ENCODE results near the gene NIT1. TPM values are rescaled to one million over a fixed set of nuclear protein-coding genes. Genes with fewer than 3 reads are reported as not detected.
A peak's percentile ranks its signal among the peaks of the same experiment; 100 is the strongest.

The NIT1 gene
- total and polyA plus RNA-seq, 10 donors: 27.7 to 48.2 (median 39.1) TPM

DNA sequence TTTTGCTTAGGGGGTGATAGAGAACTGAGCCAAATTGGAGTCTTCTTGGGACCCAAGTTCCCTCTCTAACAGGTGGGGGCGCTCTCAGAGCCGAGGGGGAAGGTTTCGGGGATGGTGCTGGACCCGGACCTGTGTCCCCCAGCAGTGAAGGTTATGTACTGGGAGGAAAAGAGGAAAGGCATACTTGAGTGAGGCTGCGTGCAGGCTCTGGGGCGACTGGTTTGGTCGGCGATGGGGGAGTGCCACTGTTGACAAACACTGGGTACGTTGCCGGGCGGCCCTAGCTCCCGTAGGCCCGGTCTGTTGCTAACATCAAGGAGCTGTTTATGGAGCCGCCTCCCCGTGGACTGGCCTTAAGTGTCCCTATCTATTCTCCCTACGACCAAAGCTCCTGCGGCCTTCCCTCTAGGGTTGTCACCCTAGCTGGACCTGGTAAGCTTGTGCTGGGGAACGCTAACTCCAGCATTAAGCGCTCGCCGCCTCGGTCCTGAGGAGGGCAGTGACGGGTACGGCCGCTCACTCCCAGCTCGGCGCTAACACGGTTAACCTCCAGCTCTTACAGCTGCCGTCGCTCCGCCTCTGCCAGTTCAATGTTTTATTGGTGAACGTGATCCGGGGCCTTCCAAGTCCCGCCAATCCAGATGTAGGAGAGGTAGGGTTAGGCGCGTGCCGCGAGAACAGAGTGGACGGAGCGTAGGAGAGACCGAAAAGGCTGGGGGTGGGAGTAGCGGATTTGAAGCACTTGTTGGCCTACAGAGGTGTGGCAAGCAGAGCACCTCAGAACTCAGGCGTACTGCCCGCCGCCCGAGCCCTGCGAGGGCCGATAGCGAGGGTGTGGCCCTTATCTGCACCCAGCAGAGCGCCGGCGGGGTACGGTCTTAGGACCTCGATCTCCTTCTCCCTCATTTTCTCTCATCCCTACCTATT, 48.1 kb downstream of the NIT1 start, which contains the start of gene PPOX:
PPOX (plus strand) TSS at position 685 of the 927 bp plus-strand sequence. CDS start 422 bp downstream, outside the sequence.
- 0 to 1% (median 0%) methylated on average over 33 to 54 of the region's 54 CpGs for WGBS, 5 donors
- peak; percentile 98 for DNase-seq
- H3K36me3 ChIP-seq: peaks cover 0 to 68% (median 42%) of the 10 kb centered on the region in 6 donors

DNA sequence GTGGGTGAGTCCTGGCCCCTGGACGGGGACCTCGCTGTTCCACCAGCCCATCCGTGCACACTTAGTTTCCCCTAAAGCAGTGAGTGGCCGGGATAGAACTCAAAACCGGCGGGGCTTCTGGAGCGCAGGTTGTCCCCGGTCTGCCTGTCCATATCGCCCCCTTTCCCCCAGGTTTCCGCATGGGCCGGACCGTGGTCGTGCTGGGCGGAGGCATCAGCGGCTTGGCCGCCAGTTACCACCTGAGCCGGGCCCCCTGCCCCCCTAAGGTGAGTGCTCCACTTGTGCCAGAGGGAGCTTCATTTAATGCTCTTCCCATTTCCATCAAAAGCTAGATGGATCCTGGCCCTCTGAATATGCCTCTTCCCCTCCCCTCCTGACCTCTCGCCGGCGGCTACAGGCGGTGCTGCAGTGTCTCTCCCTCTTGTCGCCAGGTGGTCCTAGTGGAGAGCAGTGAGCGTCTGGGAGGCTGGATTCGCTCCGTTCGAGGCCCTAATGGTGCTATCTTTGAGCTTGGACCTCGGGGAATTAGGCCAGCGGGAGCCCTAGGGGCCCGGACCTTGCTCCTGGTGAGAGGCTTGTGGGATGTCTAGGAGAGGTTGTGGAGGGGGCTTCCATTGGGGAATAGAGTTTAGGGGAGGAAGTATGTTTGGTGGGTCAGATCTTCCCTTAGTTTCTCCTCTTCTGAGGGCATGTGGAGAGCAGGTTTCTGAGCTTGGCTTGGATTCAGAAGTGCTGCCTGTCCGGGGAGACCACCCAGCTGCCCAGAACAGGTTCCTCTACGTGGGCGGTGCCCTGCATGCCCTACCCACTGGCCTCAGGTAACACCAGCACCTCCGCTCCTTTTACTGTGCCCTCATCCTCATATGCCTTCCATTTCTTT, 49.0 kb downstream of the NIT1 start:
- H3K27me3 ChIP-seq (replicated peaks in 1 of 7): no peaks in the 10 kb centered on the region
- intact Hi-C loops (cut with DNase I; ENCODE audit: low total_unique reads): no loop called here
- TF ChIP-seq, protein P1, sequence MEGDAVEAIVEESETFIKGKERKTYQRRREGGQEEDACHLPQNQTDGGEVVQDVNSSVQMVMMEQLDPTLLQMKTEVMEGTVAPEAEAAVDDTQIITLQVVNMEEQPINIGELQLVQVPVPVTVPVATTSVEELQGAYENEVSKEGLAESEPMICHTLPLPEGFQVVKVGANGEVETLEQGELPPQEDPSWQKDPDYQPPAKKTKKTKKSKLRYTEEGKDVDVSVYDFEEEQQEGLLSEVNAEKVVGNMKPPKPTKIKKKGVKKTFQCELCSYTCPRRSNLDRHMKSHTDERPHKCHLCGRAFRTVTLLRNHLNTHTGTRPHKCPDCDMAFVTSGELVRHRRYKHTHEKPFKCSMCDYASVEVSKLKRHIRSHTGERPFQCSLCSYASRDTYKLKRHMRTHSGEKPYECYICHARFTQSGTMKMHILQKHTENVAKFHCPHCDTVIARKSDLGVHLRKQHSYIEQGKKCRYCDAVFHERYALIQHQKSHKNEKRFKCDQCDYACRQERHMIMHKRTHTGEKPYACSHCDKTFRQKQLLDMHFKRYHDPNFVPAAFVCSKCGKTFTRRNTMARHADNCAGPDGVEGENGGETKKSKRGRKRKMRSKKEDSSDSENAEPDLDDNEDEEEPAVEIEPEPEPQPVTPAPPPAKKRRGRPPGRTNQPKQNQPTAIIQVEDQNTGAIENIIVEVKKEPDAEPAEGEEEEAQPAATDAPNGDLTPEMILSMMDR (IDR thresholded peaks at IDR 0.05 in 8 of 11, conservative IDR thresholded peaks at IDR 0.05 in 3 of 11): no peak
- no peak for TF ChIP-seq POLR2AphosphoS5 (IDR thresholded peaks at IDR 0.05)
- no peak for TF ChIP-seq POLR2A (IDR thresholded peaks at IDR 0.05)
- H3K4me3 ChIP-seq: peak overlapping the region; percentile 44 to 95 (median 77)
- H3K9me3 ChIP-seq: no peaks in the 10 kb centered on the region
- peak overlapping the region; percentile 87 to 92 (median 88) for H3K27ac ChIP-seq
- H3K4me1 ChIP-seq: peaks cover 7 to 52% (median 34%) of the 10 kb centered on the region in 6 donors
- 9 to 12% (median 10%) methylated on average over 28 to 33 of the region's 33 CpGs for whole genome bisulfite sequencing, 5 donors
- peak; percentile 86 for DNase-seq
- peaks cover 5 to 68% (median 49%) of the 10 kb centered on the region in 6 donors for H3K36me3 ChIP-seq

More for the DNA sequence above, 48.1 kb downstream of the NIT1 start, which contains the start of gene PPOX:
- Histone ChIP-seq H3K9me3 (no peaks in the 10 kb centered on the region), H3K4me3 (peak within 1 kb of the TSS; percentile 44 to 95 (median 77)), H3K27ac (peak within 1 kb of the TSS; percentile 87 to 92 (median 88)), H3K27me3 (replicated peaks in 1 of 7) (no peaks in the 10 kb centered on the region), H3K4me1 (peaks cover 15 to 59% (median 43%) of the 10 kb centered on the region in 6 donors)
- intact Hi-C loops (cut with DNase I; ENCODE audit: low total_unique reads): no loop called here
- TF ChIP-seq POLR2AphosphoS5 (IDR thresholded peaks at IDR 0.05) (peak; percentile 87 to 94 (median 89)), POLR2A (IDR thresholded peaks at IDR 0.05) (peak in 1 of 3 donors; percentile 26)
- TF ChIP-seq, protein P1 (IDR thresholded peaks at IDR 0.05 in 8 of 11, conservative IDR thresholded peaks at IDR 0.05 in 3 of 11): peak in 10 of 11 experiments; percentile 14 to 59 (median 46)

DNA sequence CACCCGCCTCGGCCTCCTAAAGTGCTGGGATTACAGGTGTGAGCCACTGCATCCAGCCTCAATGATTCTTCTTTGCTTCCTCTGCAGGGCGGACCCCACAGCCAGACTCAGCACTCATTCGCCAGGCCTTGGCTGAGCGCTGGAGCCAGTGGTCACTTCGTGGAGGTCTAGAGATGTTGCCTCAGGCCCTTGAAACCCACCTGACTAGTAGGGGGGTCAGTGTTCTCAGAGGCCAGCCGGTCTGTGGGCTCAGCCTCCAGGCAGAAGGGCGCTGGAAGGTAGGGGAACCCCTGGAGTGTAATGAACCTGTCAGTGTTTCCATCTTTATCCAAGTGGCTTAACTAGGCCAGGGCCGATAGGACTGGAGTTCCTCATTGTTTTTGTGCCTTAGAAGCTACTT, 51.0 kb downstream of the NIT1 start:
- Histone ChIP-seq H3K9me3 (no peaks in the 10 kb centered on the region), H3K4me3 (no peak overlapping the region), H3K27ac (no peak overlapping the region), H3K4me1 (peaks cover 7 to 58% (median 37%) of the 10 kb centered on the region in 6 donors), H3K27me3 (replicated peaks in 1 of 7) (no peaks in the 10 kb centered on the region), H3K36me3 (peaks cover 5 to 68% (median 53%) of the 10 kb centered on the region in 6 donors)
- intact Hi-C loops (cut with DNase I; ENCODE audit: low total_unique reads): no loop called here
- peak; percentile 41 for DNase-seq
- TF ChIP-seq, protein P1 (IDR thresholded peaks at IDR 0.05 in 8 of 11, conservative IDR thresholded peaks at IDR 0.05 in 3 of 11): no peak
- TF ChIP-seq POLR2AphosphoS5 (IDR thresholded peaks at IDR 0.05): peak in 2 of 3 donors; percentile 8 to 11
- WGBS, 5 donors: 93 to 98% (median 94%) methylated on average over 7 to 9 of the region's 9 CpGs

Small RNA genes lying within 50 kb of the gene (small RNA-seq; reads per million reads assigned to genes)
- 0 reads per million in 4 donors for gene RF01225

Other genes starting within 250 kb of the NIT1 start
- 1 to 10 TPM in 6 of 7 donors, under 1 TPM in 1; 0.52 to 2.5 (median 1.7) TPM for gene ITLN1, start 232.9 kb upstream of the NIT1 start, total RNA-seq
- 1 to 10 TPM in 2 of 3 donors, under 1 TPM in 1; 0.87 to 3.6 (median 1.6) TPM for gene ITLN1, start 232.9 kb upstream of the NIT1 start, polyA plus RNA-seq
- gene ITLN2, start 163.3 kb upstream of the NIT1 start, total RNA-seq: not detected
- not detected for gene ITLN2, start 163.3 kb upstream of the NIT1 start, polyA plus RNA-seq
- 10 to 100 TPM; 46.7 to 77.2 (median 56.8) TPM for gene F11R, start 97.0 kb upstream of the NIT1 start, total RNA-seq
- gene F11R, start 97.0 kb upstream of the NIT1 start, polyA plus RNA-seq: 10 to 100 TPM in 1 of 3 donors, 1 to 10 TPM in 2; 6.4 to 16.5 (median 8.4) TPM
- gene TSTD1, start 79.1 kb upstream of the NIT1 start, total RNA-seq: 10 to 100 TPM; 24.3 to 31.9 (median 29.7) TPM
- gene TSTD1, start 79.1 kb upstream of the NIT1 start, polyA plus RNA-seq: 100 to 1,000 TPM in 1 of 3 donors, 10 to 100 TPM in 2; 87.6 to 141 (median 94.2) TPM
- gene USF1, start 72.1 kb upstream of the NIT1 start, total RNA-seq: 100 to 1,000 TPM; 113 to 158 (median 123) TPM
- gene USF1, start 72.1 kb upstream of the NIT1 start, polyA plus RNA-seq: 100 to 1,000 TPM; 132 to 339 (median 228) TPM
- gene ARHGAP30, start 48.2 kb upstream of the NIT1 start, total RNA-seq: 100 to 1,000 TPM; 103 to 145 (median 129) TPM
- gene ARHGAP30, start 48.2 kb upstream of the NIT1 start, polyA plus RNA-seq: 10 to 100 TPM; 28.8 to 81.5 (median 31.1) TPM
- not detected for gene NECTIN4, start 28.5 kb upstream of the NIT1 start, total RNA-seq
- under 1 TPM; 0.03 to 0.06 (median 0.04) TPM for gene NECTIN4, start 28.5 kb upstream of the NIT1 start, polyA plus RNA-seq
- 1 to 10 TPM; 1.1 to 2.1 (median 1.3) TPM for gene KLHDC9, start 19.7 kb upstream of the NIT1 start, total RNA-seq
- gene KLHDC9, start 19.7 kb upstream of the NIT1 start, polyA plus RNA-seq: 1 to 10 TPM; 1.9 to 3.9 (median 3.2) TPM
- 10 to 100 TPM; 14.9 to 49.4 (median 38.5) TPM for gene PFDN2, start 68 bp upstream of the NIT1 start, total RNA-seq
- 100 to 1,000 TPM; 122 to 140 (median 133) TPM for gene PFDN2, start 68 bp upstream of the NIT1 start, polyA plus RNA-seq
- 10 to 100 TPM; 28.7 to 49.1 (median 38.2) TPM for gene DEDD, start 14.6 kb downstream of the NIT1 start, total RNA-seq
- 10 to 100 TPM; 15.9 to 18.5 (median 17.7) TPM for gene DEDD, start 14.6 kb downstream of the NIT1 start, polyA plus RNA-seq
- 10 to 100 TPM; 62.8 to 76.3 (median 71.2) TPM for gene UFC1, start 35.9 kb downstream of the NIT1 start, total RNA-seq
- gene UFC1, start 35.9 kb downstream of the NIT1 start, polyA plus RNA-seq: 100 to 1,000 TPM; 114 to 130 (median 119) TPM
- 10 to 100 TPM; 25.3 to 33.0 (median 29.4) TPM for gene USP21, start 41.4 kb downstream of the NIT1 start, total RNA-seq
- 10 to 100 TPM; 17.9 to 26.1 (median 24.4) TPM for gene USP21, start 41.4 kb downstream of the NIT1 start, polyA plus RNA-seq
- 10 to 100 TPM; 25.5 to 41.3 (median 35.6) TPM for gene PPOX, start 48.3 kb downstream of the NIT1 start, total RNA-seq
- 10 to 100 TPM; 33.5 to 74.7 (median 44.5) TPM for gene PPOX, start 48.3 kb downstream of the NIT1 start, polyA plus RNA-seq
- gene B4GALT3, start 59.4 kb downstream of the NIT1 start, total RNA-seq: 10 to 100 TPM; 29.2 to 52.8 (median 35.6) TPM
- gene B4GALT3, start 59.4 kb downstream of the NIT1 start, polyA plus RNA-seq: 10 to 100 TPM; 21.0 to 41.3 (median 31.8) TPM
- gene ADAMTS4, start 80.9 kb downstream of the NIT1 start, total RNA-seq: 10 to 100 TPM in 4 of 7 donors, 1 to 10 TPM in 3; 1.1 to 37.8 (median 11.0) TPM
- gene ADAMTS4, start 80.9 kb downstream of the NIT1 start, polyA plus RNA-seq: 1 to 10 TPM in 1 of 3 donors, under 1 TPM in 2; 0.26 to 1.2 (median 0.91) TPM
- 100 to 1,000 TPM in 1 of 7 donors, 10 to 100 TPM in 6; 76.5 to 110 (median 88.0) TPM for gene NDUFS2, start 84.3 kb downstream of the NIT1 start, total RNA-seq
- gene NDUFS2, start 84.3 kb downstream of the NIT1 start, polyA plus RNA-seq: 10 to 100 TPM; 27.0 to 44.7 (median 34.1) TPM
- 100 to 1,000 TPM; 167 to 402 (median 268) TPM for gene FCER1G, start 97.2 kb downstream of the NIT1 start, total RNA-seq
- gene FCER1G, start 97.2 kb downstream of the NIT1 start, polyA plus RNA-seq: 100 to 1,000 TPM; 148 to 236 (median 202) TPM
- not detected for gene APOA2, start 105.5 kb downstream of the NIT1 start, total RNA-seq
- under 1 TPM in 1 of 3 donors, not detected in 2; 0.29 TPM for gene APOA2, start 105.5 kb downstream of the NIT1 start, polyA plus RNA-seq
- 10 to 100 TPM in 5 of 7 donors, 1 to 10 TPM in 2; 8.3 to 15.3 (median 10.7) TPM for gene TOMM40L, start 108.0 kb downstream of the NIT1 start, total RNA-seq
- 1 to 10 TPM; 6.2 to 8.9 (median 6.5) TPM for gene TOMM40L, start 108.0 kb downstream of the NIT1 start, polyA plus RNA-seq
- not detected for gene NR1I3, start 120.1 kb downstream of the NIT1 start, total RNA-seq
- gene NR1I3, start 120.1 kb downstream of the NIT1 start, polyA plus RNA-seq: under 1 TPM in 2 of 3 donors, not detected in 1; 0.06 to 0.11 TPM
- under 1 TPM in 2 of 7 donors, not detected in 5; 0.20 to 0.26 TPM for gene PCP4L1, start 140.6 kb downstream of the NIT1 start, total RNA-seq
- gene PCP4L1, start 140.6 kb downstream of the NIT1 start, polyA plus RNA-seq: under 1 TPM in 2 of 3 donors, not detected in 1; 0.19 to 0.20 TPM
- gene MPZ, start 191.9 kb downstream of the NIT1 start, total RNA-seq: 10 to 100 TPM in 1 of 7 donors, 1 to 10 TPM in 6; 3.9 to 11.9 (median 7.1) TPM
- gene MPZ, start 191.9 kb downstream of the NIT1 start, polyA plus RNA-seq: 1 to 10 TPM; 1.5 to 9.4 (median 2.1) TPM
- 100 to 1,000 TPM in 6 of 7 donors, 10 to 100 TPM in 1; 95.6 to 170 (median 147) TPM for gene SDHC, start 196.3 kb downstream of the NIT1 start, total RNA-seq
- 100 to 1,000 TPM in 1 of 3 donors, 10 to 100 TPM in 2; 57.0 to 131 (median 87.9) TPM for gene SDHC, start 196.3 kb downstream of the NIT1 start, polyA plus RNA-seq
- not detected for gene CFAP126, start 249.8 kb downstream of the NIT1 start, total RNA-seq
- gene CFAP126, start 249.8 kb downstream of the NIT1 start, polyA plus RNA-seq: not detected

Measured in spleen (tissue), 11 donors.